Gastrocnemius medialis (tissue), 4 donors: ENCODE results near the gene HERC4.

Experiments
- CTCF ChIP-seq, 5 experiments: fragments of 450-650 bp in 3 of 5; fragments of 200-600 bp in 2 of 5; sonication (generic) in 2 of 5; IDR thresholded peaks in 4 of 5; conservative IDR thresholded peaks in 1 of 5; 1 replicate in 4 of 5; 2 replicates in 1 of 5; pipeline ENCODE4 v1.5.1; 2016 to 2019; ENCODE audit warnings: antibody characterized with exemption in 5 of 5, mild to moderate bottlenecking in 3 of 5, moderate library complexity in 3 of 5
- POLR2A ChIP-seq, 2 donors: fragments of 450-650 bp; IDR thresholded peaks; one replicate each; pipeline ENCODE4 v1.6.1; 2017; ENCODE audit warnings: antibody characterized with exemption in 2 of 2, mild to moderate bottlenecking in 2 of 2, moderate library complexity in 2 of 2

GRCh38 chr10:68105820-68106219, 30.7 kb upstream of the HERC4 start:
- TF ChIP-seq CTCF (IDR thresholded peaks at IDR 0.05 in 4 of 5, conservative IDR thresholded peaks at IDR 0.05 in 1 of 5) (no peak), POLR2A (IDR thresholded peaks at IDR 0.05) (peak in 1 of 2 donors; percentile 64)
